A549 (cell line): ENCODE data around the gene CTAGE6.
"Not testable (repeated sequence)": the region's sequence is repeated elsewhere in the genome, so short reads cannot be mapped to it uniquely, and the experiment has no call there.

ENCODE experiments used
- CHD2 ChIP-seq: fragments of 150-350 bp; IDR thresholded peaks from 2 replicates; pipeline ENCODE4 v1.6.1; 2014; ENCODE audit warnings: low read length; ENCODE audit not compliant: partially characterized antibody
- ESRRA ChIP-seq: fragments of 150-350 bp; IDR thresholded peaks from 2 replicates; pipeline ENCODE4 v1.6.1; 2014; ENCODE audit warnings: mild to moderate bottlenecking, low read length, borderline replicate concordance
- MAZ ChIP-seq: fragments of 150-350 bp; IDR thresholded peaks from 2 replicates; pipeline ENCODE4 v1.6.1; 2014; ENCODE audit warnings: antibody characterized with exemption, low read depth, low read length, borderline replicate concordance
- NFE2L2 ChIP-seq: fragments of 150-350 bp; conservative IDR thresholded peaks from 2 replicates; pipeline ENCODE4 v1.6.1; 2014; ENCODE audit warnings: low read length
- POLR2A ChIP-seq: IDR thresholded peaks from 2 replicates; pipeline ENCODE4 v1.6.1; 2012; ENCODE audit warnings: mild to moderate bottlenecking, low read length
- TF ChIP-seq, protein P1 (sequence below): fragments of >200 bp; sonication (Bioruptor Twin); formaldehyde crosslinking; IDR thresholded peaks from 3 replicates; pipeline ENCODE4 v1.5.1; 2016

DNA sequence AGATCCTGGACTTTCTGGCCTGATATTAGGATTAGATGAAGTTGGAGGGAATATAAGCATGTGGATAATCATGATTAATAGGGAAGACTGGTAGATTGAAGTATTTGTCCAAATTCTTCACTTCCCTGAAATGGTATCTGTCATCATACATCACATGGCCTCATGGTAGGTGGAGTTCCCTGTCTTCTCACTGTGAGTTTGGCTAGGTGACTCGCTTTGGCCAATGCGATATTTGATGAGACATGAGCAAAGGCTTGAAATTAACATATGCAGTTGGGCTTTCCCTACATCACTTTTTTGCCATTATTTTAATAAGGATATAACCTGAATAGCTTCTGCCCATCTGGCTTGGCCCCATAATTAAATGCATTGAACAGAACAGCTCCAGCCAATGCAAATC is 35.1 kb upstream of the CTAGE6 start:
- not testable (repeated sequence) for TF ChIP-seq CHD2, MAZ, POLR2A, NFE2L2, ESRRA
- TF ChIP-seq, protein P1, sequence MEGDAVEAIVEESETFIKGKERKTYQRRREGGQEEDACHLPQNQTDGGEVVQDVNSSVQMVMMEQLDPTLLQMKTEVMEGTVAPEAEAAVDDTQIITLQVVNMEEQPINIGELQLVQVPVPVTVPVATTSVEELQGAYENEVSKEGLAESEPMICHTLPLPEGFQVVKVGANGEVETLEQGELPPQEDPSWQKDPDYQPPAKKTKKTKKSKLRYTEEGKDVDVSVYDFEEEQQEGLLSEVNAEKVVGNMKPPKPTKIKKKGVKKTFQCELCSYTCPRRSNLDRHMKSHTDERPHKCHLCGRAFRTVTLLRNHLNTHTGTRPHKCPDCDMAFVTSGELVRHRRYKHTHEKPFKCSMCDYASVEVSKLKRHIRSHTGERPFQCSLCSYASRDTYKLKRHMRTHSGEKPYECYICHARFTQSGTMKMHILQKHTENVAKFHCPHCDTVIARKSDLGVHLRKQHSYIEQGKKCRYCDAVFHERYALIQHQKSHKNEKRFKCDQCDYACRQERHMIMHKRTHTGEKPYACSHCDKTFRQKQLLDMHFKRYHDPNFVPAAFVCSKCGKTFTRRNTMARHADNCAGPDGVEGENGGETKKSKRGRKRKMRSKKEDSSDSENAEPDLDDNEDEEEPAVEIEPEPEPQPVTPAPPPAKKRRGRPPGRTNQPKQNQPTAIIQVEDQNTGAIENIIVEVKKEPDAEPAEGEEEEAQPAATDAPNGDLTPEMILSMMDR = not testable (repeated sequence)
